Measurements from ENCODE around the gene ZNF268.
"Not testable (repeated sequence)": the region's sequence is repeated elsewhere in the genome, so short reads cannot be mapped to it uniquely, and the experiment has no call there.

Gene ZNF268

GRCh38 chr12:133235401-133236112, 54.3 kb downstream of the ZNF268 start, which contains the start of gene ANHX:
Gene ANHX, minus strand, starts transcription at chr12:133235877. Its CDS starts 1,521 bp downstream, at chr12:133234356.
- no peak for TF ChIP-seq CTCF (conservative IDR thresholded peaks at IDR 0.05; ENCODE audit: low read length)
- no peak within 1 kb of the TSS for H3K4me3 ChIP-seq (ENCODE audit: low read length)
- no peak for DNase-seq (ENCODE audit: low read depth)

- no peak for TF ChIP-seq CTCF (conservative IDR thresholded peaks at IDR 0.05; ENCODE audit: low read length)
- DNase-seq (ENCODE audit: low read depth), result no peak
- no peak overlapping the region for H3K4me3 ChIP-seq (ENCODE audit: low read length)
Measured at GRCh38 chr12:133236144-133236543, 54.8 kb downstream of the ZNF268 start.

- no peak for DNase-seq (ENCODE audit: low read depth)
- no peak overlapping the region for H3K4me3 ChIP-seq (ENCODE audit: low read length)
- TF ChIP-seq CTCF (conservative IDR thresholded peaks at IDR 0.05; ENCODE audit: low read length), result no peak
Measured at GRCh38 chr12:133236556-133236955, 55.3 kb downstream of the ZNF268 start.

- no peak overlapping the region for H3K4me3 ChIP-seq (ENCODE audit: low read length)
- no peak for TF ChIP-seq CTCF (conservative IDR thresholded peaks at IDR 0.05; ENCODE audit: low read length)
- no peak for DNase-seq (ENCODE audit: low read depth)
Measured at GRCh38 chr12:133251732-133252131, 70.4 kb downstream of the ZNF268 start.

GRCh38 chr12:133255833-133256232, 74.5 kb downstream of the ZNF268 start:
- not testable (repeated sequence) for H3K4me3 ChIP-seq (ENCODE audit: low read length); DNase-seq (ENCODE audit: low read depth)

GRCh38 chr12:133256321-133256720, 75.0 kb downstream of the ZNF268 start:
- TF ChIP-seq CTCF (conservative IDR thresholded peaks at IDR 0.05; ENCODE audit: low read length), result no peak
- no peak for DNase-seq (ENCODE audit: low read depth)
- H3K4me3 ChIP-seq (ENCODE audit: low read length), result no peak overlapping the region

- no peak for TF ChIP-seq CTCF (conservative IDR thresholded peaks at IDR 0.05; ENCODE audit: low read length)
- no peak overlapping the region for H3K4me3 ChIP-seq (ENCODE audit: low read length)
- no peak for DNase-seq (ENCODE audit: low read depth)
Measured at GRCh38 chr12:133264173-133264572, 82.9 kb downstream of the ZNF268 start.

Measured in AG10803 (cell line).